ENCODE data around the gene OSCP1.

OSCP1 gene

DNA sequence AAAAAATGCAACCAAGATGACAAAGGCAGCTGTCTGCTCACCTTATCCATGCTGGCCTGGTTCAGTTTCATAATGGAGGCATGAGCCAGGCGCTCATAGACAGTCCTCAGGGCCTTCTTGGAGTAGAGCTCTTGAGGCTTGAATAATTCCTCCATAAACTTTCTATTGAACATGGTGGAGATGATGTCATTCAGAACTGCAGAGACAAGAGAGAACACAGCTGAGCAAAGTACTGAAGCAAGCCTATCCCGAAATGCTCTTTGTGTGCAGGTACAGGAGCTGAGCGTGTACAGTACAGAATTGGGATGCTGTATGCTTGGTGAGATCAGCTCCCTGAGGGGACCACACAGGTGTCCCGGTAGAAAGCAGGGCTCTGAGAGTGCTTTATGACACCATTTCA, 11.5 kb downstream of the OSCP1 start:
- Histone ChIP-seq H4K20me1 (ENCODE audit: insufficient read depth, low read length, poor library complexity, severe bottlenecking) (no peaks in the 10 kb centered on the region), H3K79me2 (ENCODE audit: insufficient read depth, low read length) (no peaks in the 10 kb centered on the region), H3K4me2 (ENCODE audit: low read depth, low read length, poor library complexity, severe bottlenecking) (no peak overlapping the region), H3K9ac (ENCODE audit: low read depth, low read length, poor library complexity, severe bottlenecking) (no peak overlapping the region), H3F3A (ENCODE audit: low read depth) (no peaks in the 10 kb centered on the region), H3K27me3 (ENCODE audit: insufficient read depth, low read length, poor library complexity, severe bottlenecking) (no peaks in the 10 kb centered on the region), H3K9me3 (ENCODE audit: insufficient read depth, low read depth, low read length) (no peaks in the 10 kb centered on the region), H3K4me1 (ENCODE audit: insufficient read depth, low read length, poor library complexity, severe bottlenecking) (no peaks in the 10 kb centered on the region), H3K36me3 (ENCODE audit: insufficient read depth, low read length) (no peaks in the 10 kb centered on the region), H2AFZ (ENCODE audit: low read length) (no peak overlapping the region), H3K4me3 (ENCODE audit: low read length, poor library complexity, severe bottlenecking) (no peak overlapping the region), H3K9me2 (replicated peaks; ENCODE audit: low read depth, low read length) (no peaks in the 10 kb centered on the region)
- TF ChIP-seq EZH2phosphoT487 (IDR thresholded peaks at IDR 0.05; ENCODE audit: borderline replicate concordance): no peak
- TF ChIP-seq, protein P1, sequence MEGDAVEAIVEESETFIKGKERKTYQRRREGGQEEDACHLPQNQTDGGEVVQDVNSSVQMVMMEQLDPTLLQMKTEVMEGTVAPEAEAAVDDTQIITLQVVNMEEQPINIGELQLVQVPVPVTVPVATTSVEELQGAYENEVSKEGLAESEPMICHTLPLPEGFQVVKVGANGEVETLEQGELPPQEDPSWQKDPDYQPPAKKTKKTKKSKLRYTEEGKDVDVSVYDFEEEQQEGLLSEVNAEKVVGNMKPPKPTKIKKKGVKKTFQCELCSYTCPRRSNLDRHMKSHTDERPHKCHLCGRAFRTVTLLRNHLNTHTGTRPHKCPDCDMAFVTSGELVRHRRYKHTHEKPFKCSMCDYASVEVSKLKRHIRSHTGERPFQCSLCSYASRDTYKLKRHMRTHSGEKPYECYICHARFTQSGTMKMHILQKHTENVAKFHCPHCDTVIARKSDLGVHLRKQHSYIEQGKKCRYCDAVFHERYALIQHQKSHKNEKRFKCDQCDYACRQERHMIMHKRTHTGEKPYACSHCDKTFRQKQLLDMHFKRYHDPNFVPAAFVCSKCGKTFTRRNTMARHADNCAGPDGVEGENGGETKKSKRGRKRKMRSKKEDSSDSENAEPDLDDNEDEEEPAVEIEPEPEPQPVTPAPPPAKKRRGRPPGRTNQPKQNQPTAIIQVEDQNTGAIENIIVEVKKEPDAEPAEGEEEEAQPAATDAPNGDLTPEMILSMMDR (conservative IDR thresholded peaks at IDR 0.05; ENCODE audit: low read length): no peak

DNA sequence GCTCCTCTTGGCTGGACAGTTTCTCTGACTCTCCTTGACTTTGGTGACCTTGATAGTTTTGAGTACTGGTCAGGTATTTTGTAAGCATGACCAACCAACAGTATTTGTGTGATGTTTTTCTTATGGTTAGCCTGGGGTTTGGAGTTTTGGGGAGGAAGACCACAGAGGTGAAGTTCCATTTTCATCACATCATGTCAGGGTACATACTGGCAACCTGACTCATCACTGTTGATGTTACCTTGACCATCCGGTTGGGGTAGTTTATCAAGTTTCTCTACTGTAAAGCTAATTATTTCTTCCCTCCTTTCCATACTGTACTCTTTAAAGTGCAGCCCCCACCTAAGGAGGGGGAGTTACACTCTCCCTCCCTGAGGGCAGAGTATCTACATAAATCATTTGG, 13.4 kb downstream of the OSCP1 start:
- no peaks in the 10 kb centered on the region for H3K27me3 ChIP-seq (ENCODE audit: insufficient read depth, low read length, poor library complexity, severe bottlenecking)
- H3K9ac ChIP-seq (ENCODE audit: low read depth, low read length, poor library complexity, severe bottlenecking): no peak overlapping the region
- H3K9me3 ChIP-seq (ENCODE audit: insufficient read depth, low read depth, low read length): no peaks in the 10 kb centered on the region
- H2AFZ ChIP-seq (ENCODE audit: low read length): no peak overlapping the region
- H3K9me2 ChIP-seq (replicated peaks; ENCODE audit: low read depth, low read length): no peaks in the 10 kb centered on the region
- no peak overlapping the region for H3K4me3 ChIP-seq (ENCODE audit: low read length, poor library complexity, severe bottlenecking)
- no peak overlapping the region for H3K4me2 ChIP-seq (ENCODE audit: low read depth, low read length, poor library complexity, severe bottlenecking)
- no peaks in the 10 kb centered on the region for H4K20me1 ChIP-seq (ENCODE audit: insufficient read depth, low read length, poor library complexity, severe bottlenecking)
- H3K79me2 ChIP-seq (ENCODE audit: insufficient read depth, low read length): no peaks in the 10 kb centered on the region
- TF ChIP-seq, protein P1 (conservative IDR thresholded peaks at IDR 0.05; ENCODE audit: low read length): no peak
- TF ChIP-seq EZH2phosphoT487 (IDR thresholded peaks at IDR 0.05; ENCODE audit: borderline replicate concordance): no peak
- no peaks in the 10 kb centered on the region for H3F3A ChIP-seq (ENCODE audit: low read depth)
- H3K4me1 ChIP-seq (ENCODE audit: insufficient read depth, low read length, poor library complexity, severe bottlenecking): no peaks in the 10 kb centered on the region
- no peaks in the 10 kb centered on the region for H3K36me3 ChIP-seq (ENCODE audit: insufficient read depth, low read length)

DNA sequence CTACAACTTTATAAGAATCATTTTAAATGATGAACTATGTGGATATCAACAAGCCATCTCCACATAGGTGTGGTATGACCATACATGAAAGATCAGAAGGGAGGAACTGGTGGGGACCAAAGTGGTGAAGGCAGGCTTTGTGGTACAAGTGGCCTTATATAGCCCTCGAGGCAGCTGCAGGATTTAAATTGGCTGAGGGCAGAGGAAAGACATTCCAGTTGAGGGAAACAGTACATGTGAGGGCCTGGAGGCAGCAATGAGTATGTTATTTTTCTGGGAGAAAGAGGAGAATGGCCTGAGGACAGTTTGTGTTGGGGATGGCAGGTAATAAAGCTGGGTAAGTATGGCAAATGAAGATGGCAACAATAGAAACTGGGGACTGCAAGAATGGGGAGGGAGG, 17.1 kb downstream of the OSCP1 start:
- H3K9me3 ChIP-seq (ENCODE audit: insufficient read depth, low read depth, low read length): no peaks in the 10 kb centered on the region
- no peak for TF ChIP-seq EZH2phosphoT487 (IDR thresholded peaks at IDR 0.05; ENCODE audit: borderline replicate concordance)
- TF ChIP-seq, protein P1 (conservative IDR thresholded peaks at IDR 0.05; ENCODE audit: low read length): no peak
- H3K36me3 ChIP-seq (ENCODE audit: insufficient read depth, low read length): no peaks in the 10 kb centered on the region
- no peak overlapping the region for H2AFZ ChIP-seq (ENCODE audit: low read length)
- no peaks in the 10 kb centered on the region for H3K4me1 ChIP-seq (ENCODE audit: insufficient read depth, low read length, poor library complexity, severe bottlenecking)
- no peaks in the 10 kb centered on the region for H3K79me2 ChIP-seq (ENCODE audit: insufficient read depth, low read length)
- no peaks in the 10 kb centered on the region for H3F3A ChIP-seq (ENCODE audit: low read depth)
- H3K4me3 ChIP-seq (ENCODE audit: low read length, poor library complexity, severe bottlenecking): no peak overlapping the region
- no peak overlapping the region for H3K4me2 ChIP-seq (ENCODE audit: low read depth, low read length, poor library complexity, severe bottlenecking)
- H4K20me1 ChIP-seq (ENCODE audit: insufficient read depth, low read length, poor library complexity, severe bottlenecking): no peaks in the 10 kb centered on the region
- H3K27me3 ChIP-seq (ENCODE audit: insufficient read depth, low read length, poor library complexity, severe bottlenecking): no peaks in the 10 kb centered on the region
- H3K9ac ChIP-seq (ENCODE audit: low read depth, low read length, poor library complexity, severe bottlenecking): no peak overlapping the region
- H3K9me2 ChIP-seq (replicated peaks; ENCODE audit: low read depth, low read length): no peaks in the 10 kb centered on the region
